H1 (cell line): ENCODE measurements around the gene WDR49. TPM values are rescaled to one million over a fixed set of nuclear protein-coding genes. Genes with fewer than 3 reads are reported as not detected.

Experiments used
- CTCF ChIA-PET: fragments of 300-600 bp; sonication (Branson Sonifier 250); formaldehyde crosslinking; loops from one replicate; lab custom pipeline; 2021; ENCODE audit not compliant: partially characterized antibody; lab: Charles Lee
- POLR2A ChIA-PET: fragments of 300-600 bp; sonication (Branson Sonifier 250); formaldehyde crosslinking; loops from one replicate; lab custom pipeline; 2021; ENCODE audit warnings: inconsistent platforms; ENCODE audit not compliant: partially characterized antibody; lab: Charles Lee
- DNase-seq, 2 experiments: peaks; one replicate each; pipeline versions ENCODE4 v3.0.0 to v3.0.0-alpha.2; 2010 to 2022; ENCODE audit warnings: low spot score in 2 of 2, low read depth in 1 of 2, mixed read lengths in 1 of 2
- FAIRE-seq: peaks from 2 replicates; lab custom pipeline; 2011; peaks lifted over from hg19 to GRCh38; lab: Jason Lieb, UNC
- H2AFZ ChIP-seq: 2 replicates; pipeline ENCODE4 v1.8.1; 2012; ENCODE audit warnings: low read length, inconsistent platforms
- H2AK5ac ChIP-seq: 2 replicates; pipeline ENCODE4 v1.6.1; 2013; ENCODE audit warnings: low read depth, low read length
- H2BK120ac ChIP-seq: replicated peaks from 2 replicates; pipeline ENCODE3; 2013; ENCODE audit warnings: low read depth, low read length, inconsistent platforms
- H2BK12ac ChIP-seq: 2 replicates; pipeline ENCODE4 v1.6.1; 2013; ENCODE audit warnings: low read depth, low read length
- H2BK15ac ChIP-seq: 2 replicates; pipeline ENCODE4 v1.6.1; 2013; ENCODE audit warnings: low read length
- H2BK20ac ChIP-seq: 2 replicates; pipeline ENCODE4 v1.6.1; 2013; ENCODE audit warnings: low read length
- H2BK5ac ChIP-seq: 2 replicates; pipeline ENCODE4 v1.6.1; 2013; ENCODE audit warnings: low read depth, low read length
- H3K14ac ChIP-seq: 2 replicates; pipeline ENCODE4 v1.6.1; 2013; ENCODE audit warnings: inconsistent platforms; ENCODE audit not compliant: insufficient read length
- H3K18ac ChIP-seq: 2 replicates; pipeline ENCODE4 v1.6.1; 2013; ENCODE audit warnings: low read length; ENCODE audit errors: extremely low read depth
- H3K23ac ChIP-seq: 2 replicates; pipeline ENCODE4 v1.6.1; 2013; ENCODE audit warnings: inconsistent platforms; ENCODE audit not compliant: insufficient read length
- H3K23me2 ChIP-seq: 2 replicates; pipeline ENCODE4 v1.6.1; 2013; ENCODE audit warnings: low read depth, low read length
- H3K27ac ChIP-seq: 2 replicates; pipeline ENCODE4 v1.6.1; 2011; ENCODE audit warnings: low read depth, low read length, inconsistent platforms
- H3K27me3 ChIP-seq, 4 experiments: replicated peaks in 1 of 4; 1 replicate in 1 of 4; 2 replicates in 3 of 4; pipeline versions ENCODE4 v1.6.1 to v1.8.1; 2011 to 2013; ENCODE audit warnings: low read length in 3 of 4, mild to moderate bottlenecking in 3 of 4, inconsistent platforms in 2 of 4, mixed read lengths in 2 of 4, moderate library complexity in 1 of 4; ENCODE audit not compliant: control insufficient read depth in 3 of 4, insufficient read depth in 3 of 4; ENCODE audit errors: extremely low read depth in 1 of 4
- H3K36me3 ChIP-seq, 4 experiments: 2 replicates each; pipeline versions ENCODE4 v1.6.1 to v1.8.1; 2011 to 2013; ENCODE audit warnings: mild to moderate bottlenecking in 4 of 4, low read length in 3 of 4, moderate library complexity in 2 of 4, control low read depth in 1 of 4, inconsistent platforms in 1 of 4; ENCODE audit not compliant: insufficient read depth in 4 of 4, control insufficient read depth in 2 of 4
- H3K4ac ChIP-seq: replicated peaks from 2 replicates; pipeline ENCODE3; 2013; ENCODE audit warnings: low read length, low read depth, mixed read lengths, inconsistent platforms; ENCODE audit not compliant: insufficient read length
- H3K4me1 ChIP-seq, 4 experiments: replicated peaks in 1 of 4; 1 replicate in 1 of 4; 2 replicates in 3 of 4; pipeline versions ENCODE4 v1.6.1 to v1.8.1; 2011 to 2013; ENCODE audit warnings: low read length in 3 of 4, inconsistent platforms in 2 of 4, mixed read lengths in 1 of 4; ENCODE audit not compliant: insufficient read depth in 4 of 4, control insufficient read depth in 3 of 4
- H3K4me2 ChIP-seq, 2 experiments: 2 replicates each; pipeline versions ENCODE4 v1.6.1 to v1.8.1; 2011 to 2013; ENCODE audit warnings: low read depth in 2 of 2, low read length in 2 of 2, control low read depth in 1 of 2, inconsistent platforms in 1 of 2, mild to moderate bottlenecking in 1 of 2; ENCODE audit not compliant: insufficient read depth in 1 of 2
- H3K4me3 ChIP-seq, 4 experiments: fragments of 200-600, 300-600 bp in 1 of 4; sonication (generic), shearing (Covaris generic), sonication (Bioruptor Twin) in 1 of 4; 2 replicates each; pipeline versions ENCODE4 v1.5.1 to v1.8.1; 2011 to 2016; ENCODE audit warnings: low read length in 4 of 4, low read depth in 3 of 4, control low read depth in 2 of 4, inconsistent platforms in 2 of 4, mild to moderate bottlenecking in 2 of 4, mixed read lengths in 1 of 4, moderate library complexity in 1 of 4; ENCODE audit not compliant: insufficient read depth in 2 of 4; ENCODE audit errors: extremely low read depth in 1 of 4
- H3K56ac ChIP-seq: replicated peaks from 2 replicates; pipeline ENCODE3; 2013; ENCODE audit warnings: low read depth, mild to moderate bottlenecking, mixed read lengths, low read length, inconsistent platforms; ENCODE audit not compliant: insufficient read length
- H3K79me1 ChIP-seq: 2 replicates; pipeline ENCODE4 v1.6.1; 2013; ENCODE audit warnings: low read depth, low read length, control low read depth
- H3K79me2 ChIP-seq, 2 experiments: 2 replicates each; pipeline versions ENCODE4 v1.6.1 to v1.8.1; 2012 to 2013; ENCODE audit warnings: low read length in 2 of 2, mild to moderate bottlenecking in 2 of 2, inconsistent platforms in 1 of 2; ENCODE audit not compliant: insufficient read depth in 2 of 2, control insufficient read depth in 1 of 2
- H3K9ac ChIP-seq, 4 experiments: replicated peaks in 1 of 4; 1 replicate in 1 of 4; 2 replicates in 3 of 4; pipeline versions ENCODE4 v1.6.1 to v1.8.1; 2011 to 2013; ENCODE audit warnings: low read depth in 3 of 4, low read length in 3 of 4, control low read depth in 2 of 4, mild to moderate bottlenecking in 2 of 4, moderate library complexity in 2 of 4, inconsistent platforms in 1 of 4; ENCODE audit errors: extremely low read depth in 1 of 4
- H3K9me3 ChIP-seq, 2 experiments: 2 replicates each; pipeline versions ENCODE4 v1.6.1 to v1.8.1; 2012 to 2013; ENCODE audit warnings: mild to moderate bottlenecking in 2 of 2, moderate library complexity in 2 of 2, control low read depth in 1 of 2, inconsistent platforms in 1 of 2, low read depth in 1 of 2, low read length in 1 of 2, mixed read lengths in 1 of 2; ENCODE audit not compliant: insufficient read depth in 2 of 2
- H4K20me1 ChIP-seq, 2 experiments: replicated peaks in 1 of 2; 2 replicates each; pipeline versions ENCODE3 to v1.8.1; 2011 to 2013; ENCODE audit warnings: inconsistent platforms in 2 of 2, low read length in 2 of 2, mild to moderate bottlenecking in 1 of 2; ENCODE audit not compliant: insufficient read depth in 2 of 2, control insufficient read depth in 1 of 2
- H4K5ac ChIP-seq: 2 replicates; pipeline ENCODE4 v1.6.1; 2013; ENCODE audit warnings: low read length, low read depth, mixed read lengths, inconsistent platforms; ENCODE audit not compliant: insufficient read length
- H4K8ac ChIP-seq: 2 replicates; pipeline ENCODE4 v1.8.0; 2013; ENCODE audit warnings: mild to moderate bottlenecking, moderate library complexity, low read length, inconsistent platforms; ENCODE audit not compliant: insufficient read depth; ENCODE audit errors: extremely low read depth
- H4K91ac ChIP-seq: replicated peaks from 2 replicates; pipeline ENCODE3; 2013; ENCODE audit warnings: low read length, mixed read lengths, inconsistent platforms; ENCODE audit not compliant: insufficient read length
- BACH1 ChIP-seq: IDR thresholded peaks from 2 replicates; pipeline ENCODE4 v1.6.1; 2012; ENCODE audit warnings: low read length, improper control_type of control experiment
- EP300 ChIP-seq, 2 experiments: IDR thresholded peaks; 1 replicate in 1 of 2; 2 replicates in 1 of 2; pipeline ENCODE4 v1.6.1; 2011 to 2012; ENCODE audit warnings: low read depth in 2 of 2, low read length in 2 of 2, mild to moderate bottlenecking in 2 of 2, borderline replicate concordance in 1 of 2, inconsistent platforms in 1 of 2, moderate library complexity in 1 of 2
- FOSL1 ChIP-seq: IDR thresholded peaks from 2 replicates; pipeline ENCODE4 v1.6.1; 2011; ENCODE audit warnings: mild to moderate bottlenecking, low read depth, low read length, moderate library complexity; ENCODE audit not compliant: insufficient read depth
- JUND ChIP-seq: IDR thresholded peaks from 2 replicates; pipeline ENCODE4 v1.6.1; 2011; ENCODE audit warnings: mild to moderate bottlenecking, improper control_type of control experiment, low read length
- MAFK ChIP-seq: IDR thresholded peaks from 2 replicates; pipeline ENCODE4 v1.6.1; 2012; ENCODE audit warnings: low read depth, mild to moderate bottlenecking, improper control_type of control experiment, low read length
- NANOG ChIP-seq: IDR thresholded peaks from 2 replicates; pipeline ENCODE4 v1.6.1; 2011; ENCODE audit warnings: low read length, low read depth, mild to moderate bottlenecking, inconsistent platforms; ENCODE audit not compliant: insufficient read depth, poor library complexity, severe bottlenecking
- POLR2A ChIP-seq, 2 experiments: IDR thresholded peaks; 1 replicate in 1 of 2; 2 replicates in 1 of 2; pipeline ENCODE4 v1.6.1; 2011; ENCODE audit warnings: low read depth in 2 of 2, low read length in 2 of 2, mild to moderate bottlenecking in 2 of 2; ENCODE audit errors: control extremely low read depth in 1 of 2
- RBBP5 ChIP-seq: IDR thresholded peaks from 2 replicates; pipeline ENCODE4 v1.7.1; 2012; ENCODE audit warnings: low read depth, mild to moderate bottlenecking, inconsistent platforms, low read length, moderate library complexity, borderline replicate concordance
- RNF2 ChIP-seq: fragments of 200-900, 300-1000 bp; sonication (generic); IDR thresholded peaks from 2 replicates; pipeline ENCODE4 v1.7.1; 2016; ENCODE audit warnings: borderline replicate concordance, low read depth, mild to moderate bottlenecking, antibody characterized with exemption, low read length; ENCODE audit not compliant: poor library complexity, severe bottlenecking; ENCODE audit errors: missing control alignments
- SAP30 ChIP-seq: fragments of 300-600 bp; sonication (generic); IDR thresholded peaks from 2 replicates; pipeline ENCODE4 v1.7.1; 2012; ENCODE audit warnings: low read length, moderate library complexity, mild to moderate bottlenecking, inconsistent platforms; ENCODE audit not compliant: insufficient read depth, insufficient replicate concordance
- SP1 ChIP-seq: IDR thresholded peaks from 2 replicates; pipeline ENCODE4 v1.6.1; 2011; ENCODE audit warnings: low read depth, low read length
- SRF ChIP-seq: IDR thresholded peaks from 2 replicates; pipeline ENCODE4 v1.6.1; 2011; ENCODE audit warnings: mild to moderate bottlenecking, low read depth, low read length, moderate library complexity
- SUZ12 ChIP-seq: fragments of 200-600 bp; sonication (generic); IDR thresholded peaks from 2 replicates; pipeline ENCODE4 v1.6.1; 2012; ENCODE audit warnings: mild to moderate bottlenecking, inconsistent platforms, low read length, moderate library complexity, mixed read lengths
- WGBS, 2 experiments: shearing (Covaris generic) in 1 of 2; methylation state at CpG; one replicate each; pipeline versions ENCODE4 v1.1.6 to v1.1.7; 2013 to 2015; ENCODE audit warnings: low lambda C conversion rate in 2 of 2, mixed read lengths in 2 of 2, inconsistent platforms in 1 of 2, low coverage in 1 of 2, missing lambda C conversion rate in 1 of 2; ENCODE audit not compliant: insufficient replicate concordance in 2 of 2, insufficient coverage in 1 of 2, insufficient read length in 1 of 2; ENCODE audit errors: extremely low coverage in 1 of 2, missing lambda C conversion rate in 1 of 2; 5-methylcytosine and 5-hydroxymethylcytosine counted together
- polyA plus RNA-seq, 7 experiments: library from polyadenylated mRNA; depleted of rRNA in 3 of 7; stranded (reverse) in 5 of 7; unstranded in 2 of 7; fragments of >200 nt in 5 of 7; fragments of 200-250 nt in 2 of 7; gene quantifications; 1 replicate in 5 of 7; 2 replicates in 1 of 7; 4 replicates in 1 of 7; pipeline versions ENCODE4 v1.2.1 to v1.2.3, GENCODE V29; 2011 to 2013; ENCODE audit warnings: missing spikeins in 2 of 7, mixed read lengths in 2 of 7
- total RNA-seq: library from RNA; stranded (reverse); fragmentation: NEBNext Ultra II Directional; extraction: Animal tissue kit (Norgen Biotek cat#: 25700); gene quantifications from 2 replicates; pipeline ENCODE4 v1.2.1, GENCODE V29; 2021

WDR49 gene
- total and polyA plus RNA-seq, 2 of the 8 experiments (the other 6 are each of a cell fraction or from before 2014, with no cell fraction given), result 0.50 to 1.7 TPM

DNA sequence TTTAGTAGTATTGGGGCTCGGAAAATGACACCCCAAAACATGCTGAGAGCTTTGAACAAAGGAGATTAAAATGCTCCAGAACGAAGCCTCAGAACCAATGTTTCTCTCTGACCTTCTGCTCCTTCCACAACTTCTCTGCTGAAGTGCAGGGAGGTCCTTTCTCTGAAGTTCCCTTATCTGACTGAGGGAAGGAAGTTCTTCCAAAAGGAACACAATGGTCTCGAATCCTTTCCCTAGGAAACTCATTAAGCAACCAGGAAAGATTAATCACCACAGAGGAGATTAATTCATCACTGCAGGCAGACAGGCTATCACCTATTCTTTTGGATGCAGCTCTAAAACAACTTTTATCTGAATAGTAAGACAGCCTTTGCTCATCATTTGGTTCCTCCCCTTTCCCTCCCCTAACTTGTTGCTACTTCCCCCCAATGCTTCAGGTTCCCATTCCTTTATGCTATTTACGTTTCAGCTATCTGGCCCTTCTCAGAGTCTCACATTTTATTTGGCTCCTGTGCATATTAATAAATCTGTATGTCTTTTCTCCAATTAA lies 18.2 kb upstream of the WDR49 start:
- no peak overlapping the region for H3K4me2 ChIP-seq
- POLR2A ChIA-PET, result interaction anchor here (1.2 kb wide), 1 partner anchor 9 kb away, joined by 3 read pairs; no protein-coding TSS in a partner anchor
- CTCF ChIA-PET, result interaction anchor here (0.7 to 4.4 kb wide), 3 partner anchors 13 to 211 kb away, joined by 3 to 28 read pairs (median 4); no protein-coding TSS in a partner anchor
- H2BK20ac ChIP-seq, result no peak overlapping the region
- no peak overlapping the region for H2BK120ac ChIP-seq
- H2AK5ac ChIP-seq, result no peak overlapping the region
- DNase-seq (no peak), FAIRE-seq (no peak)
- H3K27ac ChIP-seq, result no peak overlapping the region
- H4K91ac ChIP-seq, result no peak overlapping the region
- no peak overlapping the region for H2BK12ac ChIP-seq
- no peaks in the 10 kb centered on the region for H3K27me3 ChIP-seq
- no peak overlapping the region for H3K14ac ChIP-seq
- WGBS, 2 experiments, result 93% methylated on average over 4 of the region's 4 CpGs; no CpG with 5 or more reads in 1 of the 2 experiments
- no peak overlapping the region for H2AFZ ChIP-seq
- H3K79me2 ChIP-seq, result no peaks in the 10 kb centered on the region
- H3K56ac ChIP-seq, result no peak overlapping the region
- no peaks in the 10 kb centered on the region for H3K4me1 ChIP-seq
- no peaks in the 10 kb centered on the region for H4K20me1 ChIP-seq
- H3K18ac ChIP-seq, result no peak overlapping the region
- H3K36me3 ChIP-seq, result peaks cover 0 to 35% (median 14%) of the 10 kb centered on the region in 4 experiments; a peak in 4 of 8 replicates
- H2BK5ac ChIP-seq, result no peak overlapping the region
- no peak overlapping the region for H4K5ac ChIP-seq
- no peak overlapping the region for H3K4me3 ChIP-seq
- H3K9ac ChIP-seq, result no peak overlapping the region
- no peak overlapping the region for H3K4ac ChIP-seq
- H3K23ac ChIP-seq, result no peak overlapping the region
- no peak overlapping the region for H4K8ac ChIP-seq
- H2BK15ac ChIP-seq, result no peak overlapping the region
- no peaks in the 10 kb centered on the region for H3K23me2 ChIP-seq
- peaks cover 0 to 5% of the 10 kb centered on the region in 2 experiments; a peak in 1 of 4 replicates for H3K9me3 ChIP-seq
- no peaks in the 10 kb centered on the region for H3K79me1 ChIP-seq
- no peak for TF ChIP-seq FOSL1
- TF ChIP-seq RBBP5, result no peak
- TF ChIP-seq POLR2A (IDR thresholded peaks at IDR 0.05; ENCODE audit: control extremely low read depth in 1 of 2, low read depth in 2 of 2, low read length in 2 of 2), result no peak
- no peak for TF ChIP-seq MAFK
- TF ChIP-seq SRF, result no peak
- TF ChIP-seq EP300 (IDR thresholded peaks at IDR 0.05; ENCODE audit: borderline replicate concordance in 1 of 2, low read depth in 2 of 2, low read length in 2 of 2), result no peak
- TF ChIP-seq SUZ12, result no peak
- no peak for TF ChIP-seq SP1
- TF ChIP-seq BACH1, result no peak
- TF ChIP-seq NANOG, result no peak
- no peak for TF ChIP-seq RNF2
- TF ChIP-seq JUND, result no peak
- no peak for TF ChIP-seq SAP30
